Stimulated activated naive CD4-positive, alpha-beta T cell (primary cell): Measurements from ENCODE around the gene PLEKHH1.
"Not testable (repeated sequence)": the region's sequence is repeated elsewhere in the genome, so short reads cannot be mapped to it uniquely, and the experiment has no call there.

Experiments
- DNase-seq, 6 experiments: peaks; one replicate each; lab custom pipeline; 2025; lab: John Stamatoyannopoulos, UW

PLEKHH1 gene

DNA sequence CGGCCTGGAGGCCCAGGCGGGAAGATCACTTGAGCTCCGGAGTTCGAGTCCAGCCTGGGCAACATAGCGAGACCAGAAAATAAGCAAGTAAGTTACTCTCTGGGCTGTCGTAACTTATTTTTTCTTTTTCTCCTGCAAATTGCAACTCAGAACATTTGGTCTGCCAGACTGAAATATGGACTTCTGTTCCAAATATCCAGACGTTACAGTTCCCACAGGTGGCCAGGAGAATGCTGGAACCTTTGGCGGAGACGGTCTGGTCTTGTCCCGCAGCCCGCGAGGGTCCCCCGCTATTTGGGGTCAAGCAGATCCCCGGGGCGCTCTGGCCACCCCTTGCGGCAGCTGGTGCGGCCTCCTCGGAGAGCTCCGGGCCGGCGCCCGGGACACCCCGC lies 488 bp upstream of the PLEKHH1 start:
- DNase-seq: no peak

DNA sequence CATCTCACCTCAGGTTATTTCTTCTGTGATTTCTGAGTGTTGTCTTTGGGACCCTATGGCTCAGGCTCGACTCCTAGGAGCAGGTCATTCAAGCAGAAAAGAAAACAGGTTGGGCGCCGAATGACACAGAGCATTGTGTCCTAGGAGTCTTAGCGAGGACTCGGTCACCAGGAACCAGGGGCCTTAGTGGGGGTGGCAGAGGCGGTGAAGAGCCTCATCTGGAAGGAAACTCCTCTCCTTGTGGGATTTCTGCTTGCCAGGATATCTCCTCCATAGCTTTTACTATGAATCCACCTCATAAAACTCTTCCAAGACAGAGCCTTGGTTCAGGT lies 630 bp downstream of the PLEKHH1 start:
- DNase-seq: no peak

DNA sequence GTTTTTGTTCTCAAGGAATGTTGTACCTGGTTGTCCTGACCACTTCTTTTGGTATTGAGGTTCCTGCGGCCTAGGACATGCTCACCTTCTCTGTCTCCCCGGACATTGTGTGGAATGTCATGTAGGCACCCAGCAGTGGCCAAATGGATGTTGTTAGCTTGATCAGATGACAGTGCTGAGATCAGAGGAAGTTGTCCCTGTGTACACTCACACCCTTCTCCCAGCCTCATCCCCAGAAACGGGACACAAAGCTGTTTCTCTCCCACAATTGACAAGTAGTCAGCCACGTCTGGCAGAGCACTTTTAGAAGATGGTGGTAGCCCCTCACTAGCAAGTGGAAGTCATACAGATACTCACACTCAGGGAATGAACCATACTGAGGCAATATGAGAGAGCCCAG lies 3.0 kb downstream of the PLEKHH1 start:
- DNase-seq: no peak

DNA sequence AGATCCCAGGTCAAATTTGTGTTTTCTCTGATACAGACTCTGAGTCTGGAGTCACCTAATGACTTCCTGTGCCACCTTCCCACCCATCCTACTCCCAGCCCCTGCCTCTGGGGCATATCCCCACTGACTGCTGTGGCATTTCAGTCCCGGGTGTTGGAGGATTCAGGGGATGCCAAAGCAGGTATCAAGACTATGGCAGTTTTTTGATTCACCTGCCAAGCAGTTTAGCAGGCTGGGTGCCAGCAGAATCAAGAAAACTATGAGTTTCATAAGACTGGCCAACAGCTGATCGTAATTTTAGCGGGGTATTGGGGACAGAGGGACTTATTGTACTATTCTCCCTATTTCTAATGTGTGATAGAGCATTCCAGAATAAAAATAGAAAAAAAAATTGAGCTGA lies 4.6 kb downstream of the PLEKHH1 start:
- DNase-seq: no peak

DNA sequence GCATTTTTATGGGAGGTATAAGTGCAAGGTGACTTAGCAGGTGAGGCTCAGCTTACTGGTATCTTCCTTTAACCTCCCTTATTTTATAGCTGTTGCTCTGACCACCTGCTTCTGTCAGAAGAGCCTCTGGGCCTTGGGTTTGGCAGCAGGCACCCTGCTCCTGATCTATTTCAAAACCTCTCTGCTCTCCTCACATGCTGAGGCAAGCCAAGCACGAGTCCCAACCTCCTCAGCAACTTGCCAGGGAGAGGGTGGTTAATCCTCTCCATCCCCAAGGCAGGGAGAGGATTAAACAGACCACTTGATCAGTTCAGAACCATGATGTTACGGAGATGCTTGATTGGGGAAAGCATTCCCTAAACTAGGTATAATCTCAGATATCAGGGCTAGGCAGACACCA lies 5.4 kb downstream of the PLEKHH1 start:
- no peak for DNase-seq

DNA sequence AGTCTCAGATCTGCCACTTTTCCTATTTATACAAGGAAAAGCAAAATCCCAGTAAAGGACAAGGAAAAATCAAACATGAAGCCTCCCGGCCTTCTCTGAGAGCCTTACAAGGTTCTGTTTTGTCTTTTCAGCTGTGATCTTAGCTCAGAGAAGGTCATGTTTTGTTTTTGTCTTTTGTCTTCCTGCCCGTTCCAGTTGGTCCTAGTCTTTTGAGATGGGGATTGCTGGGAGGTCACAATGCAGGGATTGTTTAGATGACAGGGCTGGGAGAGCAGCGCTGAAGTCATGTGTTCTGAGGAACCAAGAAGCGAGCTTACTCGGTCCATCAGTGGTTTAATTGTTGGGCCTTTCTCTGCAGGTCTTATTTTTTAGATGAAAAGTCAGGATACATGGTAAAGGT lies 6.0 kb downstream of the PLEKHH1 start:
- DNase-seq: no peak

DNA sequence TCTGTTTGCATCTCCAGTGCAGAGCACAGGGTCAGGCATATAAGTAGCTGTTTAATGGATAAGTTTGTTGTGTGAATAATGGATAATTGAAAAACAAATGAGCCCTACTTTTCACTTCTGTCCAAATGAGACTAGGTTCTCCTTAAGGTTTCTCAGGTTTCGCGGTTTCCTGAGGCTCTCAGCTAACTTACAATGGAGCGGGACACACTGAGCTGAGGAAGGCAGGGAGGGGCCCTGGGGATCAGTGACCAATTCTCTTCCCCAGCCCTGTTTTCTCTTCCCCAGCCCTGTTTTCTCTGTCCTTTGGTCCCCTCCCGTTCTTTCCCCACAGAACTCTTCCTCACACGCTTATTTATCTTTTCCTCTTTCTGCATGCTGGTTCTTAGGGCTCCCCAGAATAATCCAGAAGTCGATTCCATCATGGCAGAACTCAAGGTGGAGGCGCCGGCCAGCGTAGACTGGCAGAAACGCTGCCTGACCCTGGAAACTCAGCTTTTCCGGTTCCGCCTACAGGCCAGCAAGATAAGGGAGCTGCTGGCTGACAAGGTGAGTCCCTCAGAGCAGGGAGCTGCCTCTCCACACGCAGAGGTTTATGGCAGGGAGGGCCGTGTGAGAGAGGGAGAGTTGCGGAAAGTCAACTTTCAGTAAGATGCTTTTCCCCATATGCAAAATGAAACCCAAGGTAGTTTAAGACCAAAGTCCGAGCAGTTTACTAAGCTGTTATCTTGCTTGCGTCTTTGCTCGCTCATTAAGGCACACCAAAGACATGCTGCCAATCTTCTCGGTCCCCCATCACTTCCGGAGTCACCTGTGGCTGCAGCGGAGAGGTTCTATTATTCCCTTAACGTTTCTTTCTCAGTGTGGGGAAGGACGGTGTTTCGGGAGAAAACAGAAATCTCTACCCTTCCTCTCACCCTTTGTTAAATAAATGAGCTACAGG lies 8.6 kb downstream of the PLEKHH1 start:
- peak in 1 of 6 experiments; percentile 3 for DNase-seq

DNA sequence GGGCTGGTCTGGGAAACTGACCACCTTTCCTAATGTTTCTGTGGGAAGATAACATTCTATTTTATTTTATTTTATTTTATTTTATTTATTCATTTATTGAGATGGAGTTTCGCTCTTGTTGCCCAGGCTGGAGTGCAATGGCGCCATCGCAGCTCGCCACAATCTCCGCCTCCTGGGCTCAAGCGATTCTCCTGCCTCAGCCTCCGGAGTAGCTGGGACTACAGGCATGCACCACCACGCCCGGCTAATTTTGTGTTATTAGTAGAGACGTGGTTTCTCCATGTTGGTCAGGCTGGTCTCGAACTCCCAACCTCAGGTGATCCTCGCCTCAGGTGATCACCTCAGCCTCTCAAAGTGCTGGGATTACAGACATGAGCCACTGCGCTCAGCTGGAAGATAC lies 9.5 kb downstream of the PLEKHH1 start:
- DNase-seq: not testable (repeated sequence)

DNA sequence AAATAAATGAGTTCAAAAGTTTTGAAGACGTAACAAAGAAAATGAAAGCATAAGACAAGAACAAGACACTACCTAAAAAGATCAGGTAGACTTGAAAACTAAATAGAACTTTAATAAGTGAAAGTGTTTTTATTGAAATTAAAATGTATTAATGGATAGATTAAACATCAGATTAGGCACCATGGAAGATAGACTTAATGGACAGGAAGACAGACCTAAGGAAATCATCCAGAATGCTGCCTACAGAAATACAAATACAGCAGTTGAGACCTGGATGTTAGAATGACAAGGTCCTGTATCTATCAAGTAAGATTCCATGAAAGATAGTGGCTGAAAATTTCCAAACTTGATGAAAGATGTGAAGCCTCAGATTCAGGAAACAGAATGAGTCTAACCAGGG lies 11.5 kb downstream of the PLEKHH1 start:
- no peak for DNase-seq

DNA sequence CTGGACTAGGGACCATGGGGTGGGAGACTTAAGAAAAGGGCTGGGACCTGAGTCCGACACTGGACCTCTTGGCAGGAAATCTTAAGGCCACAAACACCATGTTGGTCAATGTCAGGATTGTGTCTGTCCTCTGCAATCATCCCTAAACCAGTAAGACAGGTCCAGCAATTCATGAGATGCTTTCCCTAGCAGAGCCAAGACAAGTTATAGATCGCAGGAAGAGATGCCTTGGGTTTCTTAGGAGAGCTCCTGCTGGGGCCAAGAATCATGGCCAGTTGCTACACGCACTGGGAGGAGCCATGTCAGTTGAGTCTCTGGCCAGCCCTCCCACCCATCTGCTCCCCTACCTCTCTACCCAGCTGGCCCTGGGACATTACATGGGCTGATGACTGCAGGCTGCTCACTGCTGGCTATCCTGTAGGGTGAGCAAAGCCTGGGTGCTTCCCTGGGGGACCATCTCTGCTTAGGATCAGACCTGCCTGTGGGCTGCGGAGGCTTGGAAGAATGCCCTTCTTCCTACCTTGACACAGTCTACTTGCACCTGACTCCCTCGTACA lies 14.2 kb downstream of the PLEKHH1 start:
- no peak for DNase-seq

DNA sequence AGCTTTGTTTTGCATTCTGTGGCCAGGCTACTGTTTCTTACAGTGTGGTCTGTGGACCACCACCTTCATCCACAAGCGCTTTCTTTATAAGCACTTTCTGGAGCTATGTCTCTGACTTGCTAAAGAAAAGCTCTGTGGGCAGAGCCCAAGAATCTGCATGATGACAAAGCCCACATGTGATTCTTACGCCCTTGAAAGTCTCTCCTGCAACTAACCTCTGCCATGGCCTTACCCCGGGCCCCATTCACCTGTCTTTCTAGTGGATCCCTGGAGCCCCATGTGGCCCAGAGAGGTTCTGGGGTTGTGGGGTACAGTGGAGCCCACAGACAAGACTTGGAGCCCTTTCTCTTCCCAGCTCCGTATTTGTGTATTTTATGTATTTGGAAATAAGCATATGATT lies 16.6 kb downstream of the PLEKHH1 start:
- DNase-seq: no peak

DNA sequence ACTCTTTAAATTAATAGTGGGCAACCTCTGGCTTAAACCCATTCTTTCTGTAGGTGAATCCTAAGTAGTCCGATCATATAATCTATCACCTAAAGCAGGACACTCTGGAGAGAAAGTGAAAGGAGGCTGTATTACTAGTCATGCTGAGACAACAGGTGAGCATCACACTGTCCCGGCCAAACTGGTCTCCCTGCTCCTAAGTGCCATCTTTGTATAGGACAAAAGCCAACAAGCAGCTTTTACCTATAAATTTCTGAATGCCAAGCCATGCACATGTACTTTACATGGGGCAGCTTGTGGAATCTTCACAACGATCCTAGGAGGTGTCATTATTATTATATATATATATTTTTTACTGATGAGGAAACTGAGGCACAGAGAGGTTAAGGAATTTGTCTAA lies 18.0 kb downstream of the PLEKHH1 start:
- no peak for DNase-seq

DNA sequence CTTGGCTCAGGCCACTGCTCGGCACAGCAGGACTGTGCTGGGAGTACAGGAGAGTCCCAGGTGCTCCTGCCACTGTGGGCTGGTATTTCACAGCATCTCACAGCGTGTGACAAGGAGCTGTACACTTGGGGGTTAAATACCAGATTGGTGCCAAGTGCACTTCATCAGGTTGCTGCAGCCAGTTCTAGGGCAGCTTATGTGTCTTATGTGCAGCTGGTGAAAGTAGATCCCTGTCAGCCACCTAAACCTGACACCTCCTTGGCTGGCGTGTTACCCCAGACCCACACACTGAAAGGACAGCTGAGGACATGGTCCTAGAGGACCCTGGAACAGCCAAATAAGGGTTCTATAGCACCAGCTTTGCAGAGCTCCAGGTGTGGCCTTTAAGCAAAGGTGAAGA lies 18.9 kb downstream of the PLEKHH1 start:
- no peak for DNase-seq

DNA sequence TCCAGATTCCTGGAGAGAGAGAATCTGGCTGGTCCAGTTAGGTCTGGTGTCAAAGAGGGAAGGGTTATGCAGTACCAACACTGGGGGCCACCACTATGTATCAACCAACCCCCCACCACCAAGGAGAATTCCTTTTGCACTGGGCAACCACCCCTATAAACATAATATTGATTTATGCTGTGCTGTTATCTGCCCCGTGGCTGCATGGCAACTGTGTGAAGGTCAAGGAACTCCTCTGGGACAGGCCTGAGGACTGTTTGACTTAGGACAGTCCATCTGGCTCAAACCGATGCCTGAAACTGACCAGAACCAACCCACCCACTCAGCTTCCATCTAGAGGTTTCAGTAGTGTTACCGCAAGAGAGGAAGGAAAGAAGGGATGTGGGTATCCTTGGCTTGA lies 20.5 kb downstream of the PLEKHH1 start:
- DNase-seq: no peak

DNA sequence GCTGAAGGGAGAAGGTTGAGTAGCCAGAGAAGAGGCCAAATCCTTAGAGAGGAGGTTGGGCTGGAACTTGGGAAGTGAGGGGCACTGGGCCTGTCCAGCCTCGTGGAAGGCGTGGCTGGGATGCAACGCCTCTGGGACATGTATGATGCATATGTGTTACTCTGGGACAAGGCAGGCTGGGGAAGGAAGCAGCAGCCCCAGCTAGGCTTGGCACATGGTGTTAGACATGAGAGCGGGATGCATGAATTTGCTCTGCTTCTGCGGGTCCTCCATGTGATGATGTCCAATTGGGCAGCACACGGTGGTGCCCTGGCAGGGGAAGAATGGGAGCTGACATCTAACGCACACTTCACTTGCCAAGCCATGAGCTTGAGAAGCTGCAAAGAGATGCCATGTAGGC lies 21.3 kb downstream of the PLEKHH1 start:
- no peak for DNase-seq

DNA sequence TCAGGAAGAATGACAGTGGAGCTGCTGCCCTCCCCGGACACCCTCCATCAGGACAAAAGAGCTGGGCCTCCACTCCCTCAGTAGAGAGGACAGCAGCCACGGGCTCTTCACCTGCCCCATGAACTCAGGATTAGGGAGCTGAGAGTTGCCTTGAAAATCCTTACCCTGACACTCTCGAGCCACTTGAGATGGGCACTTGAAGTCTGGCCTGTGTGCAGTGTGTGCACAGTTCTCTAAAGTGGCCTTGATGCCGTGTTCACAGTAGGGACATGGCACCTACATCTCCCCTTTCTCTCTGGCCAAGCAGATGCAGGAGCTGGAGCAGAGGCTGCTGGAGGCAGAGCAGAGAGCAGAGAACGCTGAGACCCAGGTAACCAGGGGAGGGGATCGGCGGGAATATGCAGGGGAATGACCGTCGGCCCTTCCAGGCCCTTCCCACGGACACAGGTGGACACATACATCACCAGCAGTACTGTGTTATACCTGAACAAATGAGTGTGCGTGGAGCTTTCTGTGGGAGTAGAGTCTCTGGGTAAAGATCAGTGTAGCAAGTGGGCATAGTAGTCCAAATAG lies 22.5 kb downstream of the PLEKHH1 start:
- DNase-seq: no peak

DNA sequence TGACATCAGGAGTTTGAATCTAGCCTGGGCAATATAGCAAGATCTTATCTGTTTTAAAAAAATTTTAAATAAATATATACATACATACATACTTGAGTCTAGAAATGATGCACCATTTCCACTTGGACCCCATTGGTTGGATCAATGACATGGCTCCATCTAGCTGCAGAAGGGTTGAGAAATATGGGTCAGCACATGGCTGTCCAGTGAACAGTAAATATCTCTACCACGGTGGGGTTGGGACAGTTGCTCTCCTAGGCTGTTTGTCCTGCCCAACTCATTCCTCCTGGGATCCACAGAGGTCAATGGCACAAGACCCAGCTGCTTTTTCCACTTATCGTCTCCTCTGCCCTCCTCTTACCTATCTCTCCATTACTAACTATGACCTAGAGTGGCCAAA lies 23.6 kb downstream of the PLEKHH1 start:
- no peak for DNase-seq

DNA sequence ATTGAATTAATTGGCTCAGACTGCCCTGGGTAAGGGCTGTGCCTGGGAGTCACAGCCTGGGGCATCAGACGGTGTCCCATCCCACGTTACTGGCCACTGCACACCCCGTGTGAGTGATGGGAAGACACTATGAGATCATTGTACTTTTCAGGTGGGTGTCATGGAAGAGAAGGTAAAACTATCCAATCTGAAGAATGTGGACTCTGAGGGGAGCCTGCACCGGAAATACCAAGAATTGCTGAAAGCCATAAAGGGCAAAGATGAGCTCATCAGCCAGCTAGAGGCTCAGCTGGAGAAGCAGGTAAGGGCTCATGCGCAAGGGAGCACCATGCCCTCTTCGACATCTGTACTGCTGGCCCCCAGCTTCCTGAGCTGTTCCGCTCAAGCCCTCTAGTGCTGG lies 24.0 kb downstream of the PLEKHH1 start:
- no peak for DNase-seq

DNA sequence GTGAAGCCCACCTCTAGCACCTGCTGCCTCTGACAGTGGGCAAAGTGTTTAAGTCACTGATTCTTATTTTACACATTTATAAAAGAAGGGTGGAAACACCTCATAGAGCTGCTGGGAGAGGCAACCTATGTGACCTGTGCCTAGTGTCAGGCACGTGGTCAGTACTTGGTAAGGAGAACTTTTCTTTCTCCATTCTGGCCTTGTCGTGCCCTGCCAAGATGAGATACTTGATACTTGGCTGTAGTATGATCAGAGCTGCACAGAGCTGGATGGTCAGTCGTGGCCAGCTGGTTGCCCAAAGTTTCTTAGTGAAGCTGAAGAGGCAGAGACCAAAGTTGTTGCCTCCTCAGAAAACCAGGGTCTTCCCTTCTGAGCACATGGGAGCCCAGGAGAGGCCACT lies 24.6 kb downstream of the PLEKHH1 start:
- no peak for DNase-seq

DNA sequence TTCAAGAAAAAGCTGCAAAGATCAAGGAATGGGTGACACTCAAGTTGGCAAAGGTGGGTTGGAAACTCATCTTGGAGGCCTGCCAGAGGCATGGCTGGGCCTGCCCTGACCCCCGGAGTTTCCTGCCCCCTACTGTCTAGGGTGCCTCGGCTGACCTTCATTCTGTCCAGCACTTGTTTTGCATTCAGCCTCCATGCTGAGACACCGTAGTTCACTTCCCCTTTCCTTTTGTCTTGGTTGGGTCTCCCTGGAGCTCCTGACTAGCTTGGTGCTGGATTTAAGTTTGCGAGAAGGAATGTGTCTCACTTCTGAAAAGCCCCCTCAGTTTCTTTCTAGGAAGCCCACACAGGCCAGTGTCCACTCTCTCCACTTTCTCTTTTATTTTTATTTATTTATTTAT lies 26.5 kb downstream of the PLEKHH1 start:
- no peak for DNase-seq

DNA sequence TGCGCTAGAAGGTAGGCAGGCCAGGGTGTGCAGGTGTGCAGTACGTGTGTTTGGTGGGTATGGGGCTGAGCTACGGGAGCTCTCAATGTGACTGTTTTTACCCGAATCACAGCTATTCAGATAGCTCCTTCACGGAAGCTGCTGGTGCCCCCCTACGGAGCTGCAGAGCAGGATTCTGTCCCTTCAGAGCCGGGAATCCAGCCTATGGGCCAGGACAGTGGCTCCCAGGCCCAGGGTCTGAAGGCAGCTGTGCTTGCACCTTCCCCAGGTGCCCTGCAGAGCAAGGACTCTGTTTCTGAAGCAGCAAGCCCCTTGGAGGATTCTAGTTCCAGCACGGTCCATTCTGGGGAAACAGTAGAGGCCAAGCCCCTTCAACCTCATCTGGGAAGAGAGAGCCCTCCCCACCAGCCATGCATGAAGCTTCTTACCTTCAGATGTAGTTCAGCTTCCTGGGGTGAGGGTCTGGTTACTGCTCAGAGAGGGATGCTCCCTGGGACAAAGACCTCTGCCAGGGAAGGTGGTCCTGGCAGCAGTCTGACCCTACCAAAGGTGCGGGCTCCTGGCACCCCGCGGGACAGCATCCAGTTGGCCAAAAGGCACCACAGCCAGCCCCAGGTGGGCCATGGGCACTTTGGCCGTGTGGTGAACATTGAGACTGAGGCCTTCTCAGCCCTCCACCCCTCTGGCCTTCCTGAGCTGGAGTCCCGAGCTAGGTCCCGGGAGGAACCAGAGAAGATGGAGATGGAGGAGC lies 29.1 kb downstream of the PLEKHH1 start:
- DNase-seq: no peak

DNA sequence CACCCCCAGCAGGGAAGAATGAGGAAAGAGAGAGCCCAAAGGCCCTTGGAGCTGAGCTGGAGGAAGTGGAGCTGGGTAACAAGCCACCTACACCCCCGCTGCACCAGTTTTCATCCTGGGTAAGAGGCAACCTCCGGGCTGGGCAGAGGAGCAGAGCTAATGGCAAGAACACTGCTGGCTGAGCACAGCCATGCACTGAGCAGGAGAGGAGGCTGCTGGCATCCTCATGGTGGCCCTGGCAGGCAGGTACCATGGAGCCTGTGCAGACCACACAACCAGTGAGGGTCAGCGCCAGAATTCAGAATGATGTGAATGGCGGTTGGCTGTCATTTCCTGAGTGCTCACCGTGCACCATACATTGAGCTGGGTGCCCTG lies 29.7 kb downstream of the PLEKHH1 start:
- DNase-seq: no peak

DNA sequence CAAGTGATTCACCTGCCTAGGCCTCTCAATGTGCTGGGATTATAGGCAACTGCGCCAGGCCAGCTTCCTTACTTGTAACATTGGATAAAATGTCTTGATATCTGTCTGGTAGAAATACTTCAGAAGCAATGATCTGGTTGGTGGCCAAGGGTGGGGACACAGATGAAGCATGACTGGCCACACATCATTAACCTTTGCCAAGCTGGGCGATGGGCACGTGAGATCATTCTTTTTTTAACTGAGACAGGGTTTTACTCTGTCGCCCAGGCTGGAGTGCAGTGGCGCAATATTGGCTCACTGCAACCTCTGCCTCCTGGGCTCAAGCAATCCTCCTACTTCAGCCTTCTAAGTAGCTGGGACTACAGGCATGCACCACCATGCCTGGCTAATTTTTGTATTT lies 31.1 kb downstream of the PLEKHH1 start:
- no peak for DNase-seq
